Activated CD4-positive, alpha-beta memory T cell treated with anti-CD3 and anti-CD28 coated beads, Interleukin-2, amount 10 ng/mL, durations not matched to agents 7 days and 5 days (primary cell): ENCODE results near the gene ITCH. TPM values are rescaled to one million over a fixed set of nuclear protein-coding genes. Genes with fewer than 3 reads are reported as not detected.
"Not testable (repeated sequence)": the region's sequence is repeated elsewhere in the genome, so short reads cannot be mapped to it uniquely, and the experiment has no call there.

ENCODE experiments used
- CTCF ChIA-PET: fragments of 350-600 bp; sonication (Branson Sonifier 250); formaldehyde crosslinking; loops from one replicate; lab custom pipeline; 2021; ENCODE audit warnings: antibody characterized with exemption, inconsistent platforms; lab: Charles Lee
- POLR2A ChIA-PET: fragments of 350-600 bp; sonication (Branson Sonifier 250); formaldehyde crosslinking; loops from one replicate; lab custom pipeline; 2021; ENCODE audit warnings: antibody characterized with exemption; lab: Charles Lee
- DNase-seq: peaks from one replicate; pipeline ENCODE4 v3.0.0-alpha.2; 2020
- H3K27ac Mint-ChIP-seq: one replicate; pipeline ENCODE4 v1.8.0; 2021; ENCODE audit warnings: mild to moderate bottlenecking, mixed read lengths
- H3K27me3 Mint-ChIP-seq: one replicate; pipeline ENCODE4 v1.8.0; 2021; ENCODE audit warnings: mixed read lengths
- H3K36me3 Mint-ChIP-seq: one replicate; pipeline ENCODE4 v1.8.0; 2021; ENCODE audit warnings: low read depth, mixed read lengths
- H3K4me1 Mint-ChIP-seq: one replicate; pipeline ENCODE4 v1.8.0; 2021; ENCODE audit warnings: mixed read lengths
- H3K4me3 Mint-ChIP-seq: one replicate; pipeline ENCODE4 v1.8.0; 2021; ENCODE audit warnings: mild to moderate bottlenecking, mixed read lengths
- H3K9me3 Mint-ChIP-seq: one replicate; pipeline ENCODE4 v1.8.0; 2021; ENCODE audit warnings: mixed read lengths
- total RNA-seq, 2 experiments: library from RNA; stranded (reverse); gene quantifications; one replicate each; pipeline ENCODE4 v1.2.3, GENCODE V29; 2021

ITCH gene
- total RNA-seq, result 10 to 100 TPM; 55.5 to 56.7 TPM

GRCh38 chr20:34363062-34363464 is at the start of gene ITCH:
ITCH (plus strand) TSS chr20:34363273; CDS start chr20:34393812, 30,539 bp downstream.
- CTCF ChIA-PET, result interaction anchor here (0.7 to 2.9 kb wide), 14 partner anchors 8 to 1585 kb away, joined by 3 to 16 read pairs (median 3); partner anchors contain the start of gene DYNLRB1
- POLR2A ChIA-PET, result interaction anchor here (0.6 to 2.7 kb wide), 20 partner anchors 9 to 1590 kb away, joined by 3 to 39 read pairs (median 4); partner anchors contain the start of genes AHCY, DYNLRB1, EIF2S2 and MAP1LC3A

GRCh38 chr20:34315236-34315635 is 47.8 kb upstream of the ITCH start:
- peaks cover 26% of the 10 kb centered on the region for H3K27me3 Mint-ChIP-seq
- H3K36me3 Mint-ChIP-seq, result no peaks in the 10 kb centered on the region
- no peak for DNase-seq
- no peak overlapping the region for H3K4me3 Mint-ChIP-seq
- ChIA-PET CTCF (interaction anchor here (0.6 to 5.1 kb wide), 3 partner anchors 201 to 454 kb away, joined by 4 to 109 read pairs (median 7); partner anchors contain the start of gene DYNLRB1), POLR2A (no interaction called here)
- no peak overlapping the region for H3K27ac Mint-ChIP-seq
- no peaks in the 10 kb centered on the region for H3K9me3 Mint-ChIP-seq
- H3K4me1 Mint-ChIP-seq, result peaks cover 18% of the 10 kb centered on the region

More at GRCh38 chr20:34363062-34363464, at the start of gene ITCH:
- peak; percentile 94 for DNase-seq
- H3K4me1 Mint-ChIP-seq, result peaks cover 46% of the 10 kb centered on the region
- peak within 1 kb of the TSS; percentile 90 for H3K27ac Mint-ChIP-seq
- H3K36me3 Mint-ChIP-seq, result peaks cover 29% of the 10 kb centered on the region
- peak within 1 kb of the TSS; percentile 96 for H3K4me3 Mint-ChIP-seq
- no peaks in the 10 kb centered on the region for H3K9me3 Mint-ChIP-seq
- peaks cover 3% of the 10 kb centered on the region for H3K27me3 Mint-ChIP-seq

- ChIA-PET POLR2A (no interaction called here), CTCF (no interaction called here)
- H3K4me3 Mint-ChIP-seq, result no peak overlapping the region
- H3K9me3 Mint-ChIP-seq, result no peaks in the 10 kb centered on the region
- H3K27ac Mint-ChIP-seq, result no peak overlapping the region
- peaks cover 18% of the 10 kb centered on the region for H3K4me1 Mint-ChIP-seq
- peaks cover 25% of the 10 kb centered on the region for H3K27me3 Mint-ChIP-seq
- DNase-seq, result no peak
- H3K36me3 Mint-ChIP-seq, result no peaks in the 10 kb centered on the region
Measured at GRCh38 chr20:34316196-34316814, 46.8 kb upstream of the ITCH start.

GRCh38 chr20:34318609-34319443 is 44.2 kb upstream of the ITCH start:
- Mint-ChIP-seq H3K36me3 (no peaks in the 10 kb centered on the region), H3K9me3 (no peaks in the 10 kb centered on the region), H3K27ac (no peak overlapping the region), H3K4me3 (no peak overlapping the region), H3K27me3 (peaks cover 18% of the 10 kb centered on the region), H3K4me1 (peaks cover 5% of the 10 kb centered on the region)
- ChIA-PET CTCF (no interaction called here), POLR2A (no interaction called here)
- DNase-seq, result no peak

GRCh38 chr20:34320861-34321260 is 42.2 kb upstream of the ITCH start:
- Mint-ChIP-seq H3K9me3 (no peaks in the 10 kb centered on the region), H3K4me1 (peaks cover 4% of the 10 kb centered on the region), H3K27me3 (peaks cover 20% of the 10 kb centered on the region), H3K4me3 (no peak overlapping the region), H3K27ac (no peak overlapping the region), H3K36me3 (no peaks in the 10 kb centered on the region)
- ChIA-PET CTCF (no interaction called here), POLR2A (no interaction called here)
- DNase-seq, result no peak

GRCh38 chr20:34322267-34323105 is 40.6 kb upstream of the ITCH start:
- Mint-ChIP-seq H3K36me3 (no peaks in the 10 kb centered on the region), H3K9me3 (no peaks in the 10 kb centered on the region), H3K27ac (no peak overlapping the region), H3K4me3 (no peak overlapping the region), H3K27me3 (peaks cover 22% of the 10 kb centered on the region), H3K4me1 (peaks cover 4% of the 10 kb centered on the region)
- ChIA-PET POLR2A (no interaction called here), CTCF (interaction anchor here (1.0 to 1.3 kb wide), 2 partner anchors 10 to 45 kb away, joined by 3 to 4 read pairs; no protein-coding TSS in a partner anchor)
- no peak for DNase-seq

GRCh38 chr20:34324541-34324940 is 38.5 kb upstream of the ITCH start:
- Mint-ChIP-seq H3K27me3 (peaks cover 24% of the 10 kb centered on the region), H3K36me3 (no peaks in the 10 kb centered on the region), H3K27ac (no peak overlapping the region), H3K4me1 (peaks cover 4% of the 10 kb centered on the region), H3K4me3 (no peak overlapping the region), H3K9me3 (no peaks in the 10 kb centered on the region)
- CTCF ChIA-PET, result interaction anchor here (0.7 kb wide), 1 partner anchor 12 kb away, joined by 5 read pairs; no protein-coding TSS in a partner anchor
- DNase-seq, result no peak
- POLR2A ChIA-PET, result no interaction called here

GRCh38 chr20:34328207-34328606 is 34.9 kb upstream of the ITCH start:
- CTCF ChIA-PET, result not testable (repeated sequence)
- POLR2A ChIA-PET, result interaction anchor here (1.6 kb wide), 1 partner anchor 35 kb away, joined by 3 read pairs; no protein-coding TSS in a partner anchor

GRCh38 chr20:34328928-34329677 is 34.0 kb upstream of the ITCH start:
- peaks cover 10% of the 10 kb centered on the region for H3K27me3 Mint-ChIP-seq
- H3K36me3 Mint-ChIP-seq, result no peaks in the 10 kb centered on the region
- no peak overlapping the region for H3K27ac Mint-ChIP-seq
- CTCF ChIA-PET, result no interaction called here
- no peak for DNase-seq
- peaks cover 4% of the 10 kb centered on the region for H3K4me1 Mint-ChIP-seq
- no peak overlapping the region for H3K4me3 Mint-ChIP-seq
- no peaks in the 10 kb centered on the region for H3K9me3 Mint-ChIP-seq
- POLR2A ChIA-PET, result interaction anchor here (1.6 kb wide), 1 partner anchor 34 kb away, joined by 3 read pairs; no protein-coding TSS in a partner anchor

More at GRCh38 chr20:34328207-34328606, 34.9 kb upstream of the ITCH start:
- not testable (repeated sequence) for H3K4me3 Mint-ChIP-seq, H3K27me3 Mint-ChIP-seq, H3K27ac Mint-ChIP-seq, H3K4me1 Mint-ChIP-seq, H3K36me3 Mint-ChIP-seq, DNase-seq, H3K9me3 Mint-ChIP-seq

GRCh38 chr20:34330861-34331544 is 32.1 kb upstream of the ITCH start:
- H3K27ac Mint-ChIP-seq, H3K4me3 Mint-ChIP-seq, POLR2A ChIA-PET, H3K9me3 Mint-ChIP-seq, H3K4me1 Mint-ChIP-seq, H3K36me3 Mint-ChIP-seq, DNase-seq, H3K27me3 Mint-ChIP-seq: not testable (repeated sequence)
- CTCF ChIA-PET, result interaction anchor here (0.6 kb wide), 1 partner anchor 18 kb away, joined by 3 read pairs; no protein-coding TSS in a partner anchor

GRCh38 chr20:34331838-34332237 is 31.2 kb upstream of the ITCH start:
- no peak for DNase-seq
- no peaks in the 10 kb centered on the region for H3K9me3 Mint-ChIP-seq
- no peaks in the 10 kb centered on the region for H3K4me1 Mint-ChIP-seq
- H3K4me3 Mint-ChIP-seq, result no peak overlapping the region
- ChIA-PET POLR2A (no interaction called here), CTCF (interaction anchor here (0.6 kb wide), 1 partner anchor 19 kb away, joined by 3 read pairs; no protein-coding TSS in a partner anchor)
- H3K27me3 Mint-ChIP-seq, result peaks cover 7% of the 10 kb centered on the region
- H3K36me3 Mint-ChIP-seq, result no peaks in the 10 kb centered on the region
- no peak overlapping the region for H3K27ac Mint-ChIP-seq
